SK-N-SH treated with all-trans-retinoic acid at 6 μM for 48 hours (cell line): Measurements from ENCODE around the gene KCNQ5.
A peak's percentile ranks its signal among the peaks of the same experiment; 100 is the strongest.

Experiments
- ATAC-seq: fragments of 200-7000 bp; cut with Tn5 transposase; 3 replicates; pipeline ENCODE4 v1.9.1; 2020; ENCODE audit warnings: mild to moderate bottlenecking, moderate library complexity
- BACH2 ChIP-seq: fragments of 250-450 bp; sonication (Bioruptor Pico); IDR thresholded peaks from 2 replicates; pipeline ENCODE4 v1.9.0; 2021; ENCODE audit warnings: mild to moderate bottlenecking, borderline replicate concordance
- CSDC2 ChIP-seq: fragments of 250-450 bp; sonication (Bioruptor Pico); IDR thresholded peaks from 2 replicates; pipeline ENCODE4 v1.5.0; 2020; ENCODE audit warnings: mild to moderate bottlenecking, moderate library complexity
- ESRRG ChIP-seq: fragments of 250-450 bp; sonication (Bioruptor Pico); IDR thresholded peaks from 2 replicates; pipeline ENCODE4 v1.6.1; 2021; ENCODE audit warnings: mild to moderate bottlenecking
- GLIS3 ChIP-seq: fragments of 250-450 bp; sonication (Bioruptor Pico); IDR thresholded peaks from 2 replicates; pipeline ENCODE4 v1.5.0; 2020; ENCODE audit warnings: mild to moderate bottlenecking, moderate library complexity
- ISL1 ChIP-seq: fragments of 250-450 bp; sonication (Bioruptor Pico); IDR thresholded peaks from 2 replicates; pipeline ENCODE4 v2.1.2; 2022; ENCODE audit warnings: mild to moderate bottlenecking, moderate library complexity
- OSR1 ChIP-seq: fragments of 250-450 bp; sonication (Bioruptor Pico); IDR thresholded peaks from 2 replicates; pipeline ENCODE4 v1.8.0; 2022; ENCODE audit warnings: moderate library complexity, mild to moderate bottlenecking, inconsistent platforms
- PPARA ChIP-seq: fragments of 250-450 bp; sonication (Bioruptor Pico); IDR thresholded peaks from 2 replicates; pipeline ENCODE4 v1.5.0; 2020; ENCODE audit warnings: mild to moderate bottlenecking, borderline replicate concordance
- RARB ChIP-seq: fragments of 250-450 bp; sonication (Bioruptor Pico); IDR thresholded peaks from 2 replicates; pipeline ENCODE4 v1.8.0; 2021; ENCODE audit warnings: mild to moderate bottlenecking, moderate library complexity
- SNAI2 ChIP-seq: fragments of 250-450 bp; sonication (Bioruptor Pico); IDR thresholded peaks from 2 replicates; pipeline ENCODE4 v1.5.0; 2020; ENCODE audit warnings: mild to moderate bottlenecking, moderate library complexity
- TCF4 ChIP-seq: fragments of 250-450 bp; sonication (Bioruptor Pico); IDR thresholded peaks from 2 replicates; pipeline ENCODE4 v1.8.0; 2021; ENCODE audit warnings: mild to moderate bottlenecking, moderate library complexity, borderline replicate concordance
- ZC3H10 ChIP-seq: fragments of 250-450 bp; sonication (Bioruptor Pico); IDR thresholded peaks from 2 replicates; pipeline ENCODE4 v1.5.1; 2021; ENCODE audit warnings: mild to moderate bottlenecking, moderate library complexity
- ZFP3 ChIP-seq: fragments of 250-450 bp; sonication (Bioruptor Pico); IDR thresholded peaks from 2 replicates; pipeline ENCODE4 v1.5.0; 2020; ENCODE audit warnings: mild to moderate bottlenecking, moderate library complexity
- ZFP30 ChIP-seq: fragments of 450-650 bp; formaldehyde crosslinking; IDR thresholded peaks from 2 replicates; pipeline ENCODE4 v1.5.0; 2022; ENCODE audit warnings: mild to moderate bottlenecking, moderate library complexity
- ZNF565 ChIP-seq: fragments of 450-650 bp; formaldehyde crosslinking; conservative IDR thresholded peaks from 2 replicates; pipeline ENCODE4 v1.5.0; 2020; ENCODE audit warnings: low read depth, mild to moderate bottlenecking, moderate library complexity
- ZNF70 ChIP-seq: fragments of 450-650 bp; formaldehyde crosslinking; IDR thresholded peaks from 2 replicates; pipeline ENCODE4 v1.5.0; 2020; ENCODE audit warnings: mild to moderate bottlenecking, moderate library complexity
- TF ChIP-seq, protein P1 (sequence below): fragments of 250-450 bp; sonication (Bioruptor Pico); IDR thresholded peaks from 2 replicates; pipeline ENCODE4 v1.5.0; 2020; ENCODE audit warnings: mild to moderate bottlenecking, moderate library complexity
- TF ChIP-seq, protein P2 (sequence below): fragments of 250-450 bp; sonication (Bioruptor Pico); IDR thresholded peaks from 2 replicates; pipeline ENCODE4 v1.5.1; 2021; ENCODE audit warnings: mild to moderate bottlenecking, moderate library complexity
- TF ChIP-seq, protein P3 (sequence below): fragments of 250-450 bp; sonication (Bioruptor Pico); IDR thresholded peaks from 2 replicates; pipeline ENCODE4 v1.8.0; 2020; ENCODE audit warnings: mild to moderate bottlenecking, moderate library complexity, borderline replicate concordance

KCNQ5 gene

DNA sequence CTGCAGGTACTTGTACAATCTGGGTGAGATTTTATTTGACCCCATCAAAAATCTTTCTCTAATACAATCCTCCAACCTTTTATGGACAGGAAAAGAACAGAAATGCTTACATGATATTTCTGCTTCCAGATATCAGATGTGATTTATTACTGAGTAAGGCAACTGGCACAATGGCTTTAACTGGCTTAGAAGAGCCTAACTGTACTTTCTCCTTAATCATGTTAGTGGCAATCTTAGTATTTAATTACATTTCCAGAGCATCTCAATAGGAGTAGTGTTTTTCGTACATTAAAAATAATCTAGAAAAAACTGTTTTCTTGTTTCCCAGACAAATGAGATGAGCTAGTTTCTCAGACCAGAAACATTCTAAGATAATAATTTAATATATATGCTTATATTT, 251.6 kb downstream of the KCNQ5 start:
- ATAC-seq = peak; percentile 48
- TF ChIP-seq, protein P1, sequence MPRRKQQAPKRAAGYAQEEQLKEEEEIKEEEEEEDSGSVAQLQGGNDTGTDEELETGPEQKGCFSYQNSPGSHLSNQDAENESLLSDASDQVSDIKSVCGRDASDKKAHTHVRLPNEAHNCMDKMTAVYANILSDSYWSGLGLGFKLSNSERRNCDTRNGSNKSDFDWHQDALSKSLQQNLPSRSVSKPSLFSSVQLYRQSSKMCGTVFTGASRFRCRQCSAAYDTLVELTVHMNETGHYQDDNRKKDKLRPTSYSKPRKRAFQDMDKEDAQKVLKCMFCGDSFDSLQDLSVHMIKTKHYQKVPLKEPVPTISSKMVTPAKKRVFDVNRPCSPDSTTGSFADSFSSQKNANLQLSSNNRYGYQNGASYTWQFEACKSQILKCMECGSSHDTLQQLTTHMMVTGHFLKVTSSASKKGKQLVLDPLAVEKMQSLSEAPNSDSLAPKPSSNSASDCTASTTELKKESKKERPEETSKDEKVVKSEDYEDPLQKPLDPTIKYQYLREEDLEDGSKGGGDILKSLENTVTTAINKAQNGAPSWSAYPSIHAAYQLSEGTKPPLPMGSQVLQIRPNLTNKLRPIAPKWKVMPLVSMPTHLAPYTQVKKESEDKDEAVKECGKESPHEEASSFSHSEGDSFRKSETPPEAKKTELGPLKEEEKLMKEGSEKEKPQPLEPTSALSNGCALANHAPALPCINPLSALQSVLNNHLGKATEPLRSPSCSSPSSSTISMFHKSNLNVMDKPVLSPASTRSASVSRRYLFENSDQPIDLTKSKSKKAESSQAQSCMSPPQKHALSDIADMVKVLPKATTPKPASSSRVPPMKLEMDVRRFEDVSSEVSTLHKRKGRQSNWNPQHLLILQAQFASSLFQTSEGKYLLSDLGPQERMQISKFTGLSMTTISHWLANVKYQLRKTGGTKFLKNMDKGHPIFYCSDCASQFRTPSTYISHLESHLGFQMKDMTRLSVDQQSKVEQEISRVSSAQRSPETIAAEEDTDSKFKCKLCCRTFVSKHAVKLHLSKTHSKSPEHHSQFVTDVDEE (CRISPR knock-in tag) = 0 out of 2 replicates have a peak, but pooled peaks have one; percentile 31
- TF ChIP-seq ZFP3 (CRISPR knock-in tag) = no peak
- TF ChIP-seq TCF4 = peak; percentile 18; the same call in 1 of the 2 replicates
- TF ChIP-seq ISL1 (CRISPR knock-in tag) = peak; percentile 70

DNA sequence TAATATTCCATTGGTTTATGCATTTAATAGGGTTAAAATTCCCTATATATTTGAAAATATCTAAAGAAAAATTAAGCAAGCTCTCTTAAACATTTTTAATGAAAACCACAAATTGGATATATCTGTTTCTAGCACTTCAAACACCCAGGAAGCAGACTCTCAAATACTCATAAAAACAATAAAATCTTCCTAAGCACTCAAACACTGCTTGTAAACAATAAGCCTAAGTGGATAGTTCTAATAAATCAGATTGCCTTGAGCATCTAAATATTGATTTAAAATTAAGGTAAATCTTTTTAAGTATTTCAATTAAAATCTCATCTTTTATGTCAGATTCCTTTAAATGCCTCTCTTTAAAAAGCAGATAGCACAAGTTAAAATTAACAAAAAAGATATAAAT, 254.4 kb downstream of the KCNQ5 start:
- ATAC-seq = no peak
- TF ChIP-seq BACH2 (CRISPR knock-in tag) (no peak), CSDC2 (no peak), ZNF70 (no peak), SNAI2 (no peak)

DNA sequence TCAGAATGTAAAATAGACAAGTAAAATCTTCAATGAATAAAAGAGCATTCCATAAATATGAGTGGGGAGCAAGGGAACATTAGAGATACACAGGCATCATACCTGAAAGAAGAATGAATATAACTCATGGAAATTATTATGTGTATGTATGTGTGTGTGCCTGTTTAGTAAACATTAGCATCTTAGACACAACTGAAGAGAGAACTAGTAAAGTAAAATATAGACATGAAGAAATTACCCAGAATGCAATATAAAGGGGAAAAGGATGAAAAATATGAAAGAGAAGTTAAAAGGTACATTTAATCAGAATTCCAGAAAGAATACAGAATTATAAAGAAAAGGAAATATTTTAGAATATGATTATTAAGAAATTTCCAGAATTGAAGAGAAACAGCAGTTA, 264.3 kb downstream of the KCNQ5 start:
- TF ChIP-seq PPARA (CRISPR knock-in tag) (no peak), ZFP30 (CRISPR knock-in tag) (peak; percentile 97)
- no peak for ATAC-seq

DNA sequence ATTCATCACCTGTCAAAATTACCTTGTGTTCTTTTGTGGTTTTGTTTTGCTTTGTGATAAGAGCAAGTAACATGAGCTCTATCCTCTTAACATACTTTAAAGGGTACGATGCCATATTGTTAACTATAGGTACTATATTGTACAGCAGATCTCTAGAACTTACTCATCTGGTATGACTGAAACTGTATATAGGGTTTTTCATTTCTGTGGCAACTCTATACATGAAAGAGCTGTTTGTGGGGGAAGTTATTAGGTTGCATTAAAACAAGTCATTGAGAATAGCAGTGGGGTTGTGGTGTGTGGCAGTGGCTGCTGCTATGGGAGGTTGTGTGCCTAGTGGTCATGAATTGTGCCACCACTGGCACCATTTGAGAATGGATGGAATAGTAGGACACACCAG, 268.4 kb downstream of the KCNQ5 start:
- no peak for ATAC-seq

DNA sequence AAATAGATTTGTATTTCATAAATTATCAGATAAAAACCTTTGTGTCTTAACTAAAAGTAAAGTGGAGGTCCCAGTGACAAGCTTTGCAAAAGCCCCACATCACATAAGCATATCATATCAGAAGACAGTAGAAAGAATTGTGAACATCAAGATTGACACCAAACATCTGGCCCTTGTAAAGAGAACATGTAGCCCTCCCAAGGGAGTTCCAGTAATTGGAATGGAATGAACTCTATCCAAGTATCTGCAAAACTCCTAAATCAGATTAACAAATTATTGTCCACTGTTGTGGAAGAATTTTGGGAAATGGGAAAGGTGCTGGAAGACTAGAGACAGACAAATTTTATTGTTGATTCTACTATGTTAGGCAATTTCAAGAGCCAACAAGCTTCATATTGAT, 268.8 kb downstream of the KCNQ5 start:
- ATAC-seq = no peak
- TF ChIP-seq ZNF565 (CRISPR knock-in tag) (no peak), PPARA (CRISPR knock-in tag) (no peak), BACH2 (CRISPR knock-in tag) (no peak), ISL1 (CRISPR knock-in tag) (no peak), ESRRG (CRISPR knock-in tag) (no peak), GLIS3 (CRISPR knock-in tag) (no peak), TCF4 (no peak), RARB (no peak), OSR1 (CRISPR knock-in tag) (no peak), ZNF70 (no peak), CSDC2 (no peak)
- TF ChIP-seq, protein P1 (CRISPR knock-in tag) = no peak
- TF ChIP-seq, protein P2, sequence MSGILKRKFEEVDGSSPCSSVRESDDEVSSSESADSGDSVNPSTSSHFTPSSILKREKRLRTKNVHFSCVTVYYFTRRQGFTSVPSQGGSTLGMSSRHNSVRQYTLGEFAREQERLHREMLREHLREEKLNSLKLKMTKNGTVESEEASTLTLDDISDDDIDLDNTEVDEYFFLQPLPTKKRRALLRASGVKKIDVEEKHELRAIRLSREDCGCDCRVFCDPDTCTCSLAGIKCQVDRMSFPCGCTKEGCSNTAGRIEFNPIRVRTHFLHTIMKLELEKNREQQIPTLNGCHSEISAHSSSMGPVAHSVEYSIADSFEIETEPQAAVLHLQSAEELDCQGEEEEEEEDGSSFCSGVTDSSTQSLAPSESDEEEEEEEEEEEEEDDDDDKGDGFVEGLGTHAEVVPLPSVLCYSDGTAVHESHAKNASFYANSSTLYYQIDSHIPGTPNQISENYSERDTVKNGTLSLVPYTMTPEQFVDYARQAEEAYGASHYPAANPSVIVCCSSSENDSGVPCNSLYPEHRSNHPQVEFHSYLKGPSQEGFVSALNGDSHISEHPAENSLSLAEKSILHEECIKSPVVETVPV (CRISPR knock-in tag) = no peak
- TF ChIP-seq, protein P3, sequence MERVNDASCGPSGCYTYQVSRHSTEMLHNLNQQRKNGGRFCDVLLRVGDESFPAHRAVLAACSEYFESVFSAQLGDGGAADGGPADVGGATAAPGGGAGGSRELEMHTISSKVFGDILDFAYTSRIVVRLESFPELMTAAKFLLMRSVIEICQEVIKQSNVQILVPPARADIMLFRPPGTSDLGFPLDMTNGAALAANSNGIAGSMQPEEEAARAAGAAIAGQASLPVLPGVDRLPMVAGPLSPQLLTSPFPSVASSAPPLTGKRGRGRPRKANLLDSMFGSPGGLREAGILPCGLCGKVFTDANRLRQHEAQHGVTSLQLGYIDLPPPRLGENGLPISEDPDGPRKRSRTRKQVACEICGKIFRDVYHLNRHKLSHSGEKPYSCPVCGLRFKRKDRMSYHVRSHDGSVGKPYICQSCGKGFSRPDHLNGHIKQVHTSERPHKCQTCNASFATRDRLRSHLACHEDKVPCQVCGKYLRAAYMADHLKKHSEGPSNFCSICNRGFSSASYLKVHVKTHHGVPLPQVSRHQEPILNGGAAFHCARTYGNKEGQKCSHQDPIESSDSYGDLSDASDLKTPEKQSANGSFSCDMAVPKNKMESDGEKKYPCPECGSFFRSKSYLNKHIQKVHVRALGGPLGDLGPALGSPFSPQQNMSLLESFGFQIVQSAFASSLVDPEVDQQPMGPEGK (CRISPR knock-in tag) = no peak

More for the DNA sequence above, 268.4 kb downstream of the KCNQ5 start:
- TF ChIP-seq ZC3H10 (CRISPR knock-in tag) (no peak), RARB (no peak), ZNF565 (CRISPR knock-in tag) (no peak)
- TF ChIP-seq, protein P3 (CRISPR knock-in tag) = no peak
- TF ChIP-seq, protein P2 (CRISPR knock-in tag) = no peak
